ENCODE measurements around the gene CTRB2.

DNA sequence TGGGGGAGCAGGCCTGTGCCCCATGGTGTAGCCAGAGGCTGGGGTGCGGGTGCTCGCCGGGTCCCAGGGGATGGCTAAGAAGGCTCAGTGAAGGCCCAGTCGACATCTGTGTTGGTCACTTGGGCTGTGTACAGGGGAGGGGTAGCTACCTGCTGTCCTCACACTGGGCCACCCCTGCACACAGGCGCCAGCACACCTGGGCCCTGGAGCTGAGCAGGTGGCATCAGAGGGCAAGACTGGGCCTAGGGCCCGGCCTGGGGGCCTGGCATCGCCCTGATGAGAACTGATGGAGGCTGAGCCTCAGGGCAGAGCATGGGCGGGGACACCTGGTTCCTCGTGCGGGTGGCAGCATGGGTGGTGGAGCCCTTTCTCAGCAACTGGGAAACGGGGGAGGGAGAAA lies 870 bp upstream of the CTRB2 start:
- TF ChIP-seq, protein P1, sequence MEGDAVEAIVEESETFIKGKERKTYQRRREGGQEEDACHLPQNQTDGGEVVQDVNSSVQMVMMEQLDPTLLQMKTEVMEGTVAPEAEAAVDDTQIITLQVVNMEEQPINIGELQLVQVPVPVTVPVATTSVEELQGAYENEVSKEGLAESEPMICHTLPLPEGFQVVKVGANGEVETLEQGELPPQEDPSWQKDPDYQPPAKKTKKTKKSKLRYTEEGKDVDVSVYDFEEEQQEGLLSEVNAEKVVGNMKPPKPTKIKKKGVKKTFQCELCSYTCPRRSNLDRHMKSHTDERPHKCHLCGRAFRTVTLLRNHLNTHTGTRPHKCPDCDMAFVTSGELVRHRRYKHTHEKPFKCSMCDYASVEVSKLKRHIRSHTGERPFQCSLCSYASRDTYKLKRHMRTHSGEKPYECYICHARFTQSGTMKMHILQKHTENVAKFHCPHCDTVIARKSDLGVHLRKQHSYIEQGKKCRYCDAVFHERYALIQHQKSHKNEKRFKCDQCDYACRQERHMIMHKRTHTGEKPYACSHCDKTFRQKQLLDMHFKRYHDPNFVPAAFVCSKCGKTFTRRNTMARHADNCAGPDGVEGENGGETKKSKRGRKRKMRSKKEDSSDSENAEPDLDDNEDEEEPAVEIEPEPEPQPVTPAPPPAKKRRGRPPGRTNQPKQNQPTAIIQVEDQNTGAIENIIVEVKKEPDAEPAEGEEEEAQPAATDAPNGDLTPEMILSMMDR (IDR thresholded peaks at IDR 0.05), result no peak
- TF ChIP-seq POLR2A (IDR thresholded peaks at IDR 0.05), result no peak

All from lower leg skin (tissue), 3 donors.